ENCODE data around the gene MMP15.

Gene MMP15

GRCh38 chr16:58020628-58021521 lies 4.7 kb upstream of the MMP15 start:
- peak; percentile 61 to 62 for DNase-seq

GRCh38 chr16:58021661-58022551 lies 3.6 kb upstream of the MMP15 start:
- DNase-seq: no peak

GRCh38 chr16:58022601-58023371 lies 2.8 kb upstream of the MMP15 start:
- DNase-seq: no peak

- no peak for DNase-seq
These were observed 836 bp upstream of the MMP15 start for GRCh38 chr16:58024486-58025350.

- no peak for DNase-seq
These were observed 668 bp downstream of the MMP15 start for GRCh38 chr16:58026139-58026704.

GRCh38 chr16:58026705-58027160 lies 1.2 kb downstream of the MMP15 start:
- no peak for DNase-seq

- no peak for DNase-seq
These were observed 1.8 kb downstream of the MMP15 start for GRCh38 chr16:58027161-58027915.

GRCh38 chr16:58027916-58028455 lies 2.4 kb downstream of the MMP15 start:
- DNase-seq: no peak

GRCh38 chr16:58028541-58029070 lies 3.1 kb downstream of the MMP15 start:
- no peak for DNase-seq

GRCh38 chr16:58029410-58029809 lies 3.9 kb downstream of the MMP15 start:
- DNase-seq: no peak

GRCh38 chr16:58030136-58030840 lies 4.7 kb downstream of the MMP15 start:
- DNase-seq: no peak

GRCh38 chr16:58031016-58031800 lies 5.7 kb downstream of the MMP15 start:
- DNase-seq: no peak

GRCh38 chr16:58032710-58033293 lies 7.2 kb downstream of the MMP15 start:
- no peak for DNase-seq

- no peak for DNase-seq
These were observed 8.7 kb downstream of the MMP15 start for GRCh38 chr16:58034128-58034685.

- no peak for DNase-seq
These were observed 9.2 kb downstream of the MMP15 start for GRCh38 chr16:58034774-58035173.

- DNase-seq: no peak
These were observed 10.0 kb downstream of the MMP15 start for GRCh38 chr16:58035356-58036170.

GRCh38 chr16:58036943-58037342 lies 11.4 kb downstream of the MMP15 start:
- no peak for DNase-seq
